HG03103 (cell line): ENCODE data around the gene DCPS.

Experiments used
- ATAC-seq: cut with Tn5 transposase; IDR thresholded peaks from one replicate; pipeline ENCODE4 v1.9.1; 2021; ENCODE audit warnings: low read depth; ENCODE audit not compliant: unreplicated experiment

DCPS gene

GRCh38 chr11:126327281-126328000 is 23.6 kb downstream of the DCPS start:
- no peak for ATAC-seq

GRCh38 chr11:126328001-126328390 is 24.1 kb downstream of the DCPS start:
- ATAC-seq, result no peak

- no peak for ATAC-seq
These were observed 24.6 kb downstream of the DCPS start for GRCh38 chr11:126328444-126328843.

GRCh38 chr11:126328938-126329643 is 25.2 kb downstream of the DCPS start:
- ATAC-seq, result no peak

- no peak for ATAC-seq
These were observed 25.9 kb downstream of the DCPS start for GRCh38 chr11:126329644-126330211.

- no peak for ATAC-seq
These were observed 27.4 kb downstream of the DCPS start for GRCh38 chr11:126331286-126331685.

GRCh38 chr11:126332221-126332711 is 28.4 kb downstream of the DCPS start:
- ATAC-seq, result no peak

- no peak for ATAC-seq
These were observed 29.3 kb downstream of the DCPS start for GRCh38 chr11:126333142-126333541.

GRCh38 chr11:126334659-126335462 is 31.0 kb downstream of the DCPS start:
- ATAC-seq, result no peak

- ATAC-seq, result no peak
These were observed 31.6 kb downstream of the DCPS start for GRCh38 chr11:126335463-126335760.

GRCh38 chr11:126336138-126336541 is 32.3 kb downstream of the DCPS start:
- no peak for ATAC-seq

- ATAC-seq, result no peak
These were observed 32.8 kb downstream of the DCPS start for GRCh38 chr11:126336671-126337101.

GRCh38 chr11:126337126-126337473 is 33.2 kb downstream of the DCPS start:
- no peak for ATAC-seq

GRCh38 chr11:126337474-126338241 is 33.8 kb downstream of the DCPS start:
- no peak for ATAC-seq

- ATAC-seq, result no peak
These were observed 34.6 kb downstream of the DCPS start for GRCh38 chr11:126338346-126339055.

GRCh38 chr11:126339073-126339862 is 35.4 kb downstream of the DCPS start:
- ATAC-seq, result no peak

- ATAC-seq, result no peak
These were observed 36.1 kb downstream of the DCPS start for GRCh38 chr11:126339863-126340434.

- no peak for ATAC-seq
These were observed 37.2 kb downstream of the DCPS start for GRCh38 chr11:126340960-126341606.
